Gastroesophageal sphincter (tissue), 4 donors: Measurements from ENCODE around the gene CPEB2. TPM values are rescaled to one million over a fixed set of nuclear protein-coding genes. Genes with fewer than 3 reads are reported as not detected.

Source experiments
- ATAC-seq: fragments of 150-250 bp; one replicate; pipeline ENCODE4 v1.9.1; 2016; ENCODE audit warnings: mild to moderate bottlenecking, moderate library complexity
- H3K27ac ChIP-seq, 4 donors: fragments of 200-600 bp; sonication (generic) in 3 of 4; 1 replicate in 3 of 4; 2 replicates in 1 of 4; pipeline ENCODE4 v1.5.1; 2016 to 2019
- H3K27me3 ChIP-seq: fragments of 200-600 bp; sonication (generic); one replicate; pipeline ENCODE4 v1.5.1; 2019
- H3K36me3 ChIP-seq, 2 donors: fragments of 200-600 bp; sonication (generic); one replicate each; pipeline ENCODE4 v1.5.1; 2019; ENCODE audit warnings: control low read depth in 1 of 2
- H3K4me1 ChIP-seq, 3 donors: fragments of 200-600 bp; sonication (generic); 1 replicate in 2 of 3; 2 replicates in 1 of 3; pipeline ENCODE4 v1.5.1; 2016 to 2019; ENCODE audit warnings: control low read depth in 2 of 3
- H3K4me3 ChIP-seq, 2 donors: fragments of 200-600 bp; sonication (generic); one replicate each; pipeline ENCODE4 v1.5.1; 2019; ENCODE audit warnings: mild to moderate bottlenecking in 1 of 2, moderate library complexity in 1 of 2
- H3K9me3 ChIP-seq, 3 donors: fragments of 200-600 bp; sonication (generic); one replicate each; pipeline ENCODE4 v1.5.1; 2017 to 2019; ENCODE audit warnings: control low read depth in 2 of 3
- CTCF ChIP-seq, 4 experiments: fragments of 200-600 bp in 2 of 4; fragments of 450-650 bp in 2 of 4; sonication (generic) in 1 of 4; IDR thresholded peaks; one replicate each; pipeline ENCODE4 v1.5.1; 2017 to 2019; ENCODE audit warnings: antibody characterized with exemption in 4 of 4, mild to moderate bottlenecking in 2 of 4, moderate library complexity in 2 of 4
- EP300 ChIP-seq: sonication (generic); formaldehyde crosslinking; IDR thresholded peaks from one replicate; pipeline ENCODE4 v1.6.1; 2017; ENCODE audit warnings: antibody characterized with exemption, mild to moderate bottlenecking
- POLR2A ChIP-seq, 2 donors: fragments of 450-650 bp; IDR thresholded peaks; one replicate each; pipeline ENCODE4 v1.6.1; 2017; ENCODE audit warnings: antibody characterized with exemption in 2 of 2, mild to moderate bottlenecking in 2 of 2, moderate library complexity in 1 of 2
- POLR2AphosphoS5 ChIP-seq: sonication (generic); formaldehyde crosslinking; IDR thresholded peaks from one replicate; pipeline ENCODE4 v1.6.1; 2017; ENCODE audit warnings: antibody characterized with exemption
- WGBS, 2 donors: methylation state at CpG; one replicate each; pipeline ENCODE4 v1.1.5; 2018; ENCODE audit warnings: low coverage in 1 of 2; 5-methylcytosine and 5-hydroxymethylcytosine counted together
- total RNA-seq, 4 donors: library from RNA; depleted of rRNA; stranded (reverse); fragments of >200 nt; gene quantifications; one replicate each; pipeline ENCODE4 v1.1.0, GENCODE V29; 2016

Gene CPEB2
- total RNA-seq, 4 donors from 2014 or later, result 21.9 to 34.4 (median 27.4) TPM

- ATAC-seq, result no peak
- Histone ChIP-seq H3K4me3 (peak overlapping the region in 1 of 2 donors; percentile 10), H3K27me3 (no peaks in the 10 kb centered on the region), H3K9me3 (no peaks in the 10 kb centered on the region), H3K27ac (peak overlapping the region; percentile 43 to 64 (median 54)), H3K36me3 (peaks cover 0 to 6% of the 10 kb centered on the region in 2 donors), H3K4me1 (peaks cover 14 to 74% (median 16%) of the 10 kb centered on the region in 3 donors)
- 43 to 54% methylated on average over 7 of the region's 7 CpGs for WGBS, 2 donors
- no peak for TF ChIP-seq EP300
- no peak for TF ChIP-seq CTCF (IDR thresholded peaks at IDR 0.05)
- TF ChIP-seq POLR2A (IDR thresholded peaks at IDR 0.05), result no peak
- no peak for TF ChIP-seq POLR2AphosphoS5
Measured at GRCh38 chr4:15020502-15021286, 18.4 kb downstream of the CPEB2 start.

GRCh38 chr4:15021311-15021710 lies 19.0 kb downstream of the CPEB2 start:
- peak overlapping the region; percentile 48 to 64 (median 56) for H3K27ac ChIP-seq
- H3K27me3 ChIP-seq, result no peaks in the 10 kb centered on the region
- no peaks in the 10 kb centered on the region for H3K9me3 ChIP-seq
- no peak for TF ChIP-seq CTCF (IDR thresholded peaks at IDR 0.05)
- no peak for TF ChIP-seq POLR2A (IDR thresholded peaks at IDR 0.05)
- TF ChIP-seq POLR2AphosphoS5, result no peak
- no peak for TF ChIP-seq EP300
- 7 to 15% methylated on average over 2 of the region's 2 CpGs for WGBS, 2 donors
- no peak overlapping the region for H3K4me3 ChIP-seq
- peaks cover 0 to under 1% of the 10 kb centered on the region in 2 donors for H3K36me3 ChIP-seq
- H3K4me1 ChIP-seq, result peaks cover 14 to 71% (median 16%) of the 10 kb centered on the region in 3 donors
- no peak for ATAC-seq

- Histone ChIP-seq H3K9me3 (no peaks in the 10 kb centered on the region), H3K27me3 (no peaks in the 10 kb centered on the region), H3K4me3 (no peak overlapping the region), H3K27ac (peak overlapping the region; percentile 48 to 64 (median 56)), H3K4me1 (peaks cover 14 to 65% (median 16%) of the 10 kb centered on the region in 3 donors), H3K36me3 (no peaks in the 10 kb centered on the region)
- no peak for ATAC-seq
- 30 to 44% methylated on average over 2 of the region's 2 CpGs for WGBS, 2 donors
- no peak for TF ChIP-seq POLR2AphosphoS5
- TF ChIP-seq CTCF (IDR thresholded peaks at IDR 0.05), result no peak
- no peak for TF ChIP-seq EP300
- TF ChIP-seq POLR2A (IDR thresholded peaks at IDR 0.05), result no peak
Measured at GRCh38 chr4:15021946-15022345, 19.7 kb downstream of the CPEB2 start.

GRCh38 chr4:15024386-15024785 lies 22.1 kb downstream of the CPEB2 start:
- H3K4me3 ChIP-seq, result no peak overlapping the region
- no peaks in the 10 kb centered on the region for H3K27me3 ChIP-seq
- TF ChIP-seq EP300, result no peak
- TF ChIP-seq POLR2A (IDR thresholded peaks at IDR 0.05), result no peak
- TF ChIP-seq CTCF (IDR thresholded peaks at IDR 0.05), result no peak
- no peak for TF ChIP-seq POLR2AphosphoS5
- H3K4me1 ChIP-seq, result peaks cover 7 to 62% (median 12%) of the 10 kb centered on the region in 3 donors
- H3K27ac ChIP-seq, result no peak overlapping the region
- no peak for ATAC-seq
- no peaks in the 10 kb centered on the region for H3K36me3 ChIP-seq
- H3K9me3 ChIP-seq, result no peaks in the 10 kb centered on the region
- 0% methylated on average over 1 of the region's 1 CpG for WGBS, 2 donors

- peaks cover 7 to 62% (median 8%) of the 10 kb centered on the region in 3 donors for H3K4me1 ChIP-seq
- WGBS, 2 donors, result 86 to 88% methylated on average over 3 to 5 of the region's 5 CpGs
Measured at GRCh38 chr4:15025693-15026092, 23.4 kb downstream of the CPEB2 start.

More at GRCh38 chr4:15025693-15026092, 23.4 kb downstream of the CPEB2 start:
- Histone ChIP-seq H3K9me3 (no peaks in the 10 kb centered on the region), H3K27ac (peak overlapping the region in 1 of 4 donors; percentile 24), H3K27me3 (no peaks in the 10 kb centered on the region), H3K4me3 (no peak overlapping the region), H3K36me3 (no peaks in the 10 kb centered on the region)
- TF ChIP-seq CTCF (IDR thresholded peaks at IDR 0.05) (no peak), POLR2A (IDR thresholded peaks at IDR 0.05) (no peak), POLR2AphosphoS5 (no peak), EP300 (no peak)
- ATAC-seq, result no peak
